ENCODE results near the gene AHRR. TPM values are rescaled to one million over a fixed set of nuclear protein-coding genes. Genes with fewer than 3 reads are reported as not detected.

Gene AHRR
- polyA plus RNA-seq, 2 of the 4 experiments (the other 2 are of a cell fraction) = 1.2 to 1.7 TPM

- CTCF ChIA-PET = interaction anchor here (1.5 kb wide), 1 partner anchor 8 kb away, joined by 6 read pairs; no protein-coding TSS in a partner anchor
- ATAC-seq = no peak
- Histone ChIP-seq H3K4me1 (peaks cover 3% of the 10 kb centered on the region; the same call in 1 of the 3 replicates), H3K4me3 (no peak overlapping the region), H3K4me2 (no peak overlapping the region), H3K27ac (no peak overlapping the region), H3K9me3 (no peaks in the 10 kb centered on the region)
- no peak for DNase-seq (ENCODE audit: low read depth in 1 of 2, low spot score in 1 of 2)
- TF ChIP-seq EHF (CRISPR knock-in tag; IDR thresholded peaks at IDR 0.05) (no peak), RAD21 (conservative IDR thresholded peaks at IDR 0.05 in 1 of 2, IDR thresholded peaks at IDR 0.05 in 1 of 2) (no peak), HOXB13 (CRISPR knock-in tag; IDR thresholded peaks at IDR 0.05; ENCODE audit: low read depth) (no peak), ZC3H11A (IDR thresholded peaks at IDR 0.05) (no peak), FOSB (CRISPR knock-in tag; IDR thresholded peaks at IDR 0.05) (no peak), FOXS1 (CRISPR knock-in tag; IDR thresholded peaks at IDR 0.05) (no peak), MAX (IDR thresholded peaks at IDR 0.05) (no peak)
- TF ChIP-seq, protein P1, sequence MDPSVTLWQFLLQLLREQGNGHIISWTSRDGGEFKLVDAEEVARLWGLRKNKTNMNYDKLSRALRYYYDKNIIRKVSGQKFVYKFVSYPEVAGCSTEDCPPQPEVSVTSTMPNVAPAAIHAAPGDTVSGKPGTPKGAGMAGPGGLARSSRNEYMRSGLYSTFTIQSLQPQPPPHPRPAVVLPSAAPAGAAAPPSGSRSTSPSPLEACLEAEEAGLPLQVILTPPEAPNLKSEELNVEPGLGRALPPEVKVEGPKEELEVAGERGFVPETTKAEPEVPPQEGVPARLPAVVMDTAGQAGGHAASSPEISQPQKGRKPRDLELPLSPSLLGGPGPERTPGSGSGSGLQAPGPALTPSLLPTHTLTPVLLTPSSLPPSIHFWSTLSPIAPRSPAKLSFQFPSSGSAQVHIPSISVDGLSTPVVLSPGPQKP (IDR thresholded peaks at IDR 0.05; ENCODE audit: low read depth, low read length) = no peak
- FAIRE-seq = no peak
- 81% methylated on average over 21 of the region's 22 CpGs for WGBS (ENCODE audit: missing lambda C conversion rate)
- POLR2A ChIA-PET = no interaction called here
These were observed 24.1 kb downstream of the AHRR start for GRCh38 chr5:345404-346195.

DNA sequence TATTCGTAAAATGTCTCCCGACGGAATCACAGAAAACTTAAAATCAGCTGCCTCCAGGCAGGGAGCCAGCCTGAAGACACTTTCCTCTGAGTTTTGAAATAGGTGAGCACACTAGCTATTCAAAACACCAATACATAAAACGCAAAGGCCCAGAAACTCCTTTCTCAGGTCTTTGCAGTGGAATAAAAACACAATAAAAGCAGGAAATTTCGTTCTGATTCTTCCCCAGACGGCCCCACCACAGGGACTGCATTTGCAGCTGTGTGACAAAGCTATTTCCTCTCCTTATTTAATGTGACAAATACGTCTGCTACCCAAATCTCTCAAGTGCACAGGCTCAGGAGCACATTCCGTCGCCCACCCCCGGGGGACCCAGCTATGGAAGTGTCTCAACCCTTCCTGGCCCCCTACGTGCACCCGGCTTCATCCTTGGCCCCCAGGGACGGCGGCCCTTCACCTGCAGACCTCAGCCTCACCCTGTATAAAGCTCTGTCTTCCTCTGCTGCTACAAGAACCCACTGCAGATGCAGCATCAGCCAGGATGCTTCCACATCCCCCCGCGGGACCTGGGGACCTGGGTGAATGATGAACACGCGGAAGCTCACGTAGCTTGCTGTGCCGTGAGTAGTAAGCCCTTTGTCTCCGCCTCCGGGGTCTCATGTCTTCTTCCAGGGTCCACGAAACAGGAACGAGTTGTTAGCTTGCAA, 24.9 kb downstream of the AHRR start:
- H3K27ac ChIP-seq = no peak overlapping the region
- WGBS (ENCODE audit: missing lambda C conversion rate) = 90% methylated on average over 24 of the region's 24 CpGs
- ATAC-seq (no peak), DNase-seq (ENCODE audit: low read depth in 1 of 2, low spot score in 1 of 2) (no peak), FAIRE-seq (no peak)
- ChIA-PET POLR2A (no interaction called here), CTCF (interaction anchor here (1.5 kb wide), 1 partner anchor 9 kb away, joined by 6 read pairs; no protein-coding TSS in a partner anchor)
- no peak overlapping the region for H3K4me3 ChIP-seq
- no peak overlapping the region for H3K4me2 ChIP-seq
- H3K9me3 ChIP-seq = no peaks in the 10 kb centered on the region
- no peak for TF ChIP-seq POLR2AphosphoS2 (conservative IDR thresholded peaks at IDR 0.05; ENCODE audit: low read length)
- TF ChIP-seq HEYL (CRISPR knock-in tag; IDR thresholded peaks at IDR 0.05) = no peak
- TF ChIP-seq MYC (IDR thresholded peaks at IDR 0.05; ENCODE audit: borderline replicate concordance, low read length) = no peak
- TF ChIP-seq HOXA7 (CRISPR knock-in tag; IDR thresholded peaks at IDR 0.05) = no peak
- TF ChIP-seq CHD2 (IDR thresholded peaks at IDR 0.05; ENCODE audit: low read length, partially characterized antibody) = no peak
- TF ChIP-seq CHD4 (IDR thresholded peaks at IDR 0.05; ENCODE audit: borderline replicate concordance) = no peak
- peaks cover 3% of the 10 kb centered on the region; the same call in 1 of the 3 replicates for H3K4me1 ChIP-seq

DNA sequence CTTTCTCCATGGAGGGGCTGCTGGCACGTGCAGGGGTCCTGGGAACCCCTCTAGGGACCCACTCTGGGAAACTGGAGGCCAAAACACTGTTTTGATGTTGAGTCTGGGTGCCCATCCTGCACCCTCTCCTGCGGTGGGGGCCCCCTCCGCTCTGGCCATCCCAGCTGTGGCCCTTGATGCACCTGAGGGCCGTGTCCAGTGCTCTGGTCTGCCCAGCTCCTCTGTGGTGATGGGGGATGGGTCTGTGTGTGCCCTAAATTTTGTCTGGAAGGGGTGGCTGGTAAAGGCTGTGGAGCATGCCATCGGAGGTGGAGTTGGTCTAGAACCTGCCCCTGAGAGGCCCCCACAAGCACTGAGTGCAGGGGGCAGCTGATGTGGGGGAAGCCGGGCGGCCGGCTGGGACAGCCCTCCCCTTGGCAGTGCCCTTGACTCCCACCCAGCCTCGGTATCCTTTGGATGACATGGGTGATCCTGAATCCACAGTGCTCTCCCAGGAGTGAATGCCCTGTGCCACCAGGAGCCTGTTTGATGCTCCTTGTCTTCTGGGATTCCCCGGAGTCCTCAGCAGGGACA, 26.3 kb downstream of the AHRR start:
- no peaks in the 10 kb centered on the region for H3K9me3 ChIP-seq
- H3K4me2 ChIP-seq = no peak overlapping the region
- CTCF ChIA-PET = interaction anchor here (1.1 kb wide), 2 partner anchors 31 to 84 kb away, joined by 3 read pairs; no protein-coding TSS in a partner anchor
- H3K27ac ChIP-seq = no peak overlapping the region
- 82% methylated on average over 9 of the region's 10 CpGs for WGBS (ENCODE audit: missing lambda C conversion rate)
- FAIRE-seq (no peak), ATAC-seq (no peak), DNase-seq (ENCODE audit: low read depth in 1 of 2, low spot score in 1 of 2) (no peak)
- no peak for TF ChIP-seq CHD2 (IDR thresholded peaks at IDR 0.05; ENCODE audit: low read length, partially characterized antibody)
- TF ChIP-seq MAFK (IDR thresholded peaks at IDR 0.05; ENCODE audit: partially characterized antibody) = no peak
- peaks cover 3% of the 10 kb centered on the region; the same call in 1 of the 3 replicates for H3K4me1 ChIP-seq
- POLR2A ChIA-PET = no interaction called here
- no peak overlapping the region for H3K4me3 ChIP-seq

- ATAC-seq (no peak), DNase-seq (ENCODE audit: low read depth in 1 of 2, low spot score in 1 of 2) (no peak), FAIRE-seq (no peak)
- ChIA-PET CTCF (interaction anchor here (1.1 to 2.8 kb wide), 3 partner anchors 11 to 83 kb away, joined by 3 to 18 read pairs (median 3); no protein-coding TSS in a partner anchor), POLR2A (no interaction called here)
- Histone ChIP-seq H3K4me3 (no peak overlapping the region), H3K4me2 (no peak overlapping the region), H3K27ac (no peak overlapping the region), H3K4me1 (no peaks in the 10 kb centered on the region; the same call in 2 of the 3 replicates), H3K9me3 (no peaks in the 10 kb centered on the region)
- TF ChIP-seq REST (IDR thresholded peaks at IDR 0.05) (no peak), E2F6 (IDR thresholded peaks at IDR 0.05; ENCODE audit: borderline replicate concordance, low read depth) (no peak), HOXA7 (CRISPR knock-in tag; IDR thresholded peaks at IDR 0.05) (no peak), GATA3 (IDR thresholded peaks at IDR 0.05; ENCODE audit: borderline replicate concordance) (no peak), SMC3 (IDR thresholded peaks at IDR 0.05) (no peak)
- 82% methylated on average over 5 of the region's 5 CpGs for WGBS (ENCODE audit: missing lambda C conversion rate)
These were observed 27.2 kb downstream of the AHRR start for GRCh38 chr5:348726-349125.
